ENCODE measurements around the gene SGPP2. TPM values are rescaled to one million over a fixed set of nuclear protein-coding genes. Genes with fewer than 3 reads are reported as not detected.
A peak's percentile ranks its signal among the peaks of the same experiment; 100 is the strongest.

SGPP2 gene
- total RNA-seq, 1 donor from 2014 or later = 0.11 TPM

- H3K4me1 ChIP-seq = peaks cover 29% of the 10 kb centered on the region
- no peaks in the 10 kb centered on the region for H3K36me3 ChIP-seq
- H3K36me3 Mint-ChIP-seq = no peaks in the 10 kb centered on the region
- no peak overlapping the region for H3K4me2 ChIP-seq
- H3K4me3 Mint-ChIP-seq = no peak overlapping the region
- H3K79me2 ChIP-seq (ENCODE audit: low read depth) = no peaks in the 10 kb centered on the region
- no peak for DNase-seq (ENCODE audit: low spot score)
- H3K27ac ChIP-seq = no peak overlapping the region
- TF ChIP-seq EZH2 (IDR thresholded peaks at IDR 0.05) (no peak), CTCF (IDR thresholded peaks at IDR 0.05) (no peak), EZH2phosphoT487 (IDR thresholded peaks at IDR 0.05) (no peak)
- peaks cover 33% of the 10 kb centered on the region for H3K4me1 Mint-ChIP-seq
- H3K4me3 ChIP-seq = no peak overlapping the region
- H4K20me1 ChIP-seq (ENCODE audit: low read depth) = no peaks in the 10 kb centered on the region
- no peak overlapping the region for H3K27ac Mint-ChIP-seq
- peaks cover 34% of the 10 kb centered on the region for H3F3A ChIP-seq (ENCODE audit: low read depth)
- peaks cover under 1% of the 10 kb centered on the region for H3K9me3 Mint-ChIP-seq
- no peak overlapping the region for H3K9ac ChIP-seq
- no peaks in the 10 kb centered on the region for H3K9me3 ChIP-seq (ENCODE audit: low read depth)
- H2AFZ ChIP-seq (replicated peaks) = no peak overlapping the region
- no peaks in the 10 kb centered on the region for H3K27me3 ChIP-seq
- H3K27me3 Mint-ChIP-seq (ENCODE audit: insufficient read depth, low read depth) = no peaks in the 10 kb centered on the region
Measured at GRCh38 chr2:222545823-222546795, 121.8 kb downstream of the SGPP2 start.

GRCh38 chr2:222547083-222547482 lies 122.7 kb downstream of the SGPP2 start:
- H3K79me2 ChIP-seq (ENCODE audit: low read depth) = no peaks in the 10 kb centered on the region
- no peaks in the 10 kb centered on the region for H3K9me3 Mint-ChIP-seq
- H3K9me3 ChIP-seq (ENCODE audit: low read depth) = no peaks in the 10 kb centered on the region
- no peak overlapping the region for H3K4me3 Mint-ChIP-seq
- peaks cover 33% of the 10 kb centered on the region for H3K4me1 Mint-ChIP-seq
- no peaks in the 10 kb centered on the region for H3K27me3 ChIP-seq
- H3K9ac ChIP-seq = no peak overlapping the region
- no peak overlapping the region for H3K4me3 ChIP-seq
- H2AFZ ChIP-seq (replicated peaks) = no peak overlapping the region
- H3K27ac ChIP-seq = no peak overlapping the region
- no peaks in the 10 kb centered on the region for H3K36me3 Mint-ChIP-seq
- no peak overlapping the region for H3K4me2 ChIP-seq
- H4K20me1 ChIP-seq (ENCODE audit: low read depth) = no peaks in the 10 kb centered on the region
- no peaks in the 10 kb centered on the region for H3K27me3 Mint-ChIP-seq (ENCODE audit: insufficient read depth, low read depth)
- no peaks in the 10 kb centered on the region for H3K36me3 ChIP-seq
- H3K27ac Mint-ChIP-seq = peak overlapping the region; percentile 26
- peaks cover 29% of the 10 kb centered on the region for H3K4me1 ChIP-seq
- DNase-seq (ENCODE audit: low spot score) = no peak
- TF ChIP-seq CTCF (IDR thresholded peaks at IDR 0.05) (no peak), EZH2 (IDR thresholded peaks at IDR 0.05) (no peak), EZH2phosphoT487 (IDR thresholded peaks at IDR 0.05) (no peak)
- H3F3A ChIP-seq (ENCODE audit: low read depth) = peaks cover 35% of the 10 kb centered on the region

GRCh38 chr2:222548992-222549391 lies 124.6 kb downstream of the SGPP2 start:
- H3K4me3 Mint-ChIP-seq = peak overlapping the region; percentile 2
- Histone ChIP-seq H2AFZ (replicated peaks) (no peak overlapping the region), H3K79me2 (ENCODE audit: low read depth) (no peaks in the 10 kb centered on the region), H4K20me1 (ENCODE audit: low read depth) (no peaks in the 10 kb centered on the region), H3K4me3 (peak overlapping the region; percentile 19), H3K27ac (peak overlapping the region; percentile 53), H3K4me2 (peak overlapping the region; percentile 75), H3K9ac (no peak overlapping the region), H3F3A (ENCODE audit: low read depth) (peaks cover 35% of the 10 kb centered on the region), H3K4me1 (peaks cover 37% of the 10 kb centered on the region), H3K27me3 (no peaks in the 10 kb centered on the region), H3K9me3 (ENCODE audit: low read depth) (no peaks in the 10 kb centered on the region), H3K36me3 (no peaks in the 10 kb centered on the region)
- H3K36me3 Mint-ChIP-seq = no peaks in the 10 kb centered on the region
- H3K9me3 Mint-ChIP-seq = no peaks in the 10 kb centered on the region
- H3K27me3 Mint-ChIP-seq (ENCODE audit: insufficient read depth, low read depth) = peaks cover 2% of the 10 kb centered on the region
- H3K4me1 Mint-ChIP-seq = peaks cover 48% of the 10 kb centered on the region
- H3K27ac Mint-ChIP-seq = peak overlapping the region; percentile 38
- no peak for TF ChIP-seq EZH2phosphoT487 (IDR thresholded peaks at IDR 0.05)
- TF ChIP-seq CTCF (IDR thresholded peaks at IDR 0.05) = no peak
- no peak for TF ChIP-seq EZH2 (IDR thresholded peaks at IDR 0.05)
- DNase-seq (ENCODE audit: low spot score) = peak; percentile 83
